ENCODE measurements around the gene HNRNPUL2.
"Not testable (repeated sequence)": the region's sequence is repeated elsewhere in the genome, so short reads cannot be mapped to it uniquely, and the experiment has no call there.

The HNRNPUL2 gene

DNA sequence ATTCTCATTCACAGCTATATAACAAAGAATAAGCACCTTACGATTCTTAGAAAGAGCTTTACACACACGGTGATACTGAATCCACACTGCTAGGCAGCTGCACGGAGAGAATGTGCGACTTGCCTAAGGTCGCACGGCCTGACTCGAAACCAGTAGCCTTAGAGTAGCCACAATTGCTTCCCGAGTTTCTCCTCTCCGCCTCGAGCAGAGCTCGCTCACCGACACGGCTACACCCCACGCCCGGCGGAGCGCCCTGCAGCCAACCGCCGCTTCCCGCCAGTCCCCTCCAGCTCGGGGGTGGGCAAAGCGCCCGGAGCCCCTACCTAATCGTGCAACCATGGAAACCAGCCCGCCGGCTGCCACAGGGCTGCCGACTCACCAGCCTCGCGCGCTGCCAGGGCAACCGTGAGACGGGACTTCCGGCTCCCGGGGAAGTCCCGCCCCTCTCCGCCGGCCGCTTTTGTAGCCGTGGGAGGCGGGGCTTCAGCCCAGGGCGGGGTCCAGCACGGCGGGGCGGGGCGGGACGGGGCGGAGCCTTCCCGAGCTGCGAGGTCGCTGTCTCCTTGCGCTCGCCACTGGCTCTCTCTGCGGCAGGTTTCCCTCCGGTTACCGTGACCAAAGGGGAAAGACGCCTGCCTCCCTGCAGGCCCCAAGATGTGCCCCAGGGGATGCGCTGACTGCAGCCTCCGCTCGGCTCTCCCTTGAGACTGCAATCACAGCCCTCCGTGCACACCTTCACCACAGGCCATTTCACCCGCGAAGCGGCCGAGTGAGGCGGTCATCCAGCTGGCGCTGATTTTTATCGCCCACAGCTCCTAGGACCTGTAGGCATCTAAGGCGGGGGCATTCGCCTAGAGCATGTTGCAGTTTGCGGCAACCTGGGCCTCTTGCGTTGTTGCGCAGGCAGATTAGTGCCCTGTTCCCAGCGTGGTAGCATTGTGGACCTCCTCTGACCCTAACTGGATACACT is 21.1 kb downstream of the HNRNPUL2 start:
- peak; percentile 95 for DNase-seq (ENCODE audit: low spot score)
- TF ChIP-seq, protein P1, sequence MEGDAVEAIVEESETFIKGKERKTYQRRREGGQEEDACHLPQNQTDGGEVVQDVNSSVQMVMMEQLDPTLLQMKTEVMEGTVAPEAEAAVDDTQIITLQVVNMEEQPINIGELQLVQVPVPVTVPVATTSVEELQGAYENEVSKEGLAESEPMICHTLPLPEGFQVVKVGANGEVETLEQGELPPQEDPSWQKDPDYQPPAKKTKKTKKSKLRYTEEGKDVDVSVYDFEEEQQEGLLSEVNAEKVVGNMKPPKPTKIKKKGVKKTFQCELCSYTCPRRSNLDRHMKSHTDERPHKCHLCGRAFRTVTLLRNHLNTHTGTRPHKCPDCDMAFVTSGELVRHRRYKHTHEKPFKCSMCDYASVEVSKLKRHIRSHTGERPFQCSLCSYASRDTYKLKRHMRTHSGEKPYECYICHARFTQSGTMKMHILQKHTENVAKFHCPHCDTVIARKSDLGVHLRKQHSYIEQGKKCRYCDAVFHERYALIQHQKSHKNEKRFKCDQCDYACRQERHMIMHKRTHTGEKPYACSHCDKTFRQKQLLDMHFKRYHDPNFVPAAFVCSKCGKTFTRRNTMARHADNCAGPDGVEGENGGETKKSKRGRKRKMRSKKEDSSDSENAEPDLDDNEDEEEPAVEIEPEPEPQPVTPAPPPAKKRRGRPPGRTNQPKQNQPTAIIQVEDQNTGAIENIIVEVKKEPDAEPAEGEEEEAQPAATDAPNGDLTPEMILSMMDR (IDR thresholded peaks at IDR 0.05; ENCODE audit: extremely low read depth, missing control alignments), result no peak

DNA sequence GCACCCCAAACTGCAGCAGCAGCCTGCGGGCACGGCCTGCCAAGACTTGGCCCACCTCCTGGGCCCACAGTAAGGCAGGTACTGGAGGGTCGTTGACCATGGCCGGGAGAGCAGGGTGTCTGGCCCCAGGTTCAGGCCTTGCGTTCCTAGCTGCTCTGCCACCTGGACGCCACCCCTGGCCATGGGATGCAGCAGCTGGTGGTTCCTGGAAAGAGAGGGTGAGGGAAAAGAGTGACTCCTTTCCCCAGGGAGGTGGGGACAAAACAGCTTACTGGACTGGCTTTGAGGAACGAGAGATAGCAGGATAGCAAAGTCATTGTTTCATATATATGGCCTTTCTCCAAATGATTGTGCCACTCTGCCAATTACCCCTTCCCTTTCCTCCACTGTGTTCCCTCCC is 21.8 kb downstream of the HNRNPUL2 start:
- DNase-seq (ENCODE audit: low spot score), result no peak
- TF ChIP-seq, protein P1 (IDR thresholded peaks at IDR 0.05; ENCODE audit: extremely low read depth, missing control alignments), result no peak

DNA sequence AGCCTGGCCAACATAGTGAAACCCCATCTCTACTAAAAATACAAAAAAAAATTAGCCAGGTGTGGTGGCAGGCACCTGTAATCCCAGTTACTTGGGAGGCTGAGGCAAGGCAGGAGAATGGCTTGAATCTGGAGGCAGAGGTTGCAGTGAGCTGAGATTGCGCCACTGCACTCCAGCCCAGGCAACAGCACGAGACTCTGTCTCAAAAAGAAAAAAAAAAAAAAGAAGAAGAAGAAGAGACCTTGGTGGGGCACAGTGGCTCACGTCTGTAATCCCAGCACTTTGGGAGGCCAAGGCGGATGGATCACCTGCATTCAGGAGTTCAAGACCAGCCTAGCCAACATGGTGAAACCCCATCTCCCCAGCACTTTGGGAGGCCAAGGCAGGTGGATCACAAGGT is 23.3 kb downstream of the HNRNPUL2 start:
- DNase-seq (ENCODE audit: low spot score), result not testable (repeated sequence)

DNA sequence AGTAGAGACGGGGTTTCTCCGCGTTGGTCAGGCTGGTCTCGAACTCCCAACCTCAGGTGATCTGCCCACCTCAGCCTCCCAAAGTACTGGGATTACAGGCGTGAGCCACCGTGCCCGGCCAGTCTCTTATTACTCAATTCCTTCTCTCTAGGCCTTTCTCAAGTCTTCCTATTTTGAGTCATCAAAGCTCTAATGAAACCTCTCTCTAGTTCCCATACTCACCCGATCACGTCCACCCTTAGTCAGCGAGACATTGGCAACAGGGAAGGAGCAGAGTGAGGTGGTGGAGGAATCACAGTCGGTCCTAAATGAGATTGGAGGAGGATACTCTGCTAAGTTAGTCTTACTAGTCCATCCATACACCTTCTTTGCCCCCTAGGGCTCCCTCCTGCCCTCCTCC is 25.0 kb downstream of the HNRNPUL2 start:
- peak; percentile 13 for DNase-seq (ENCODE audit: low spot score)
- TF ChIP-seq, protein P1 (IDR thresholded peaks at IDR 0.05; ENCODE audit: extremely low read depth, missing control alignments), result no peak

DNA sequence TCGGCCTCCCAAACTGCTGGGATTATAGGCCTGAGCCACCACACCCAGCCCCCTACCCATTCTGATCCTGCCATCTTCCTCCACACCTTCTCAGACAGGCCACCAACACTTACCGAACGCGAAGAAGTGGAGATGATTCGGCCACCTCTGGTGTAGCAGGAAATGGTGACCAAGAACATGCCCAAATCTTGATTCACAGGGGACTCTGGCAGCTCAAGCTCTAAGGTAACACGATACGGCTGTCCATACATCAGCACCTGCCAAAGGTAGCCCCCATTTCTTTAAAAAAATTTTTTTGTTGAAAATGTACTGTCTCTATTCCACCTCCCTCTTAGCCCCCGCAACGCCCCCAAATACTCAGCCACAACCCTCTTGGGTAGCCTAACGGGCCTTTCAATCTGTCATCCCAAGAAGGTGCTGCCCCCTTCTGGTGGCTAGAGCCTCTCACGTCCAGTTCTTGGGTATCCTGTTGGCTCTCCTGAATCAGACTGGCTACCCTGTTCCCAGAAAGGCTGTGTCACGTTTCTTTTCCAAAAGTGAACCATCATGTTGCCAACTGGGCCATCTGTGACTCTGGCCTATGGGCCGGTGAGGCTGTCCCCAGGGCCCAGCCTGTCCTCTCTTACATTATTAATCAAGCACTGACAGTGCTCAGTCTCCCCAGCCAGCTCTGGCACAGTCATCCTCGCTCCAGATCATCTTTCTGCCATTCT is 32.6 kb downstream of the HNRNPUL2 start:
- peak; percentile 85 for DNase-seq (ENCODE audit: low spot score)
- TF ChIP-seq, protein P1 (IDR thresholded peaks at IDR 0.05; ENCODE audit: extremely low read depth, missing control alignments), result peak; percentile 75

DNA sequence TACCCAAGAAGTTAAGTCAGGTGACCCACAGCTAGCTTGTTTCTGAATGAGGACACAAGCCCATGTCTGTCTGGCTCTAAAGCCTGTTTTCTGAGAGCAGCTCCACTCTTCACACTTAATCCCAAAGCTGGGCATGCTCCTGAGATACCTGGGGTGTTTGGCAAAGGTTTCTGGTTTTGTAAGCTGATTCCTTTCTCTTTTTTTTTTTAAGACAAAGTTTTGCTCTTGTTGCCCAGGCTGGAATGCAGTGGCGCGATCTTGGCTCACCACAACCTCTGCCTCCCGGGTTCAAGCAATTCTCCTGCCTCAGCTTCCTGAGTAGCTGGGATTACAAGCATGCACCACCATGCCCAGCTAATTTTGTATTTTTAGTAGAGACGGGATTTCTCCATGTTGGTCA is 33.6 kb downstream of the HNRNPUL2 start:
- not testable (repeated sequence) for DNase-seq (ENCODE audit: low spot score)

DNA sequence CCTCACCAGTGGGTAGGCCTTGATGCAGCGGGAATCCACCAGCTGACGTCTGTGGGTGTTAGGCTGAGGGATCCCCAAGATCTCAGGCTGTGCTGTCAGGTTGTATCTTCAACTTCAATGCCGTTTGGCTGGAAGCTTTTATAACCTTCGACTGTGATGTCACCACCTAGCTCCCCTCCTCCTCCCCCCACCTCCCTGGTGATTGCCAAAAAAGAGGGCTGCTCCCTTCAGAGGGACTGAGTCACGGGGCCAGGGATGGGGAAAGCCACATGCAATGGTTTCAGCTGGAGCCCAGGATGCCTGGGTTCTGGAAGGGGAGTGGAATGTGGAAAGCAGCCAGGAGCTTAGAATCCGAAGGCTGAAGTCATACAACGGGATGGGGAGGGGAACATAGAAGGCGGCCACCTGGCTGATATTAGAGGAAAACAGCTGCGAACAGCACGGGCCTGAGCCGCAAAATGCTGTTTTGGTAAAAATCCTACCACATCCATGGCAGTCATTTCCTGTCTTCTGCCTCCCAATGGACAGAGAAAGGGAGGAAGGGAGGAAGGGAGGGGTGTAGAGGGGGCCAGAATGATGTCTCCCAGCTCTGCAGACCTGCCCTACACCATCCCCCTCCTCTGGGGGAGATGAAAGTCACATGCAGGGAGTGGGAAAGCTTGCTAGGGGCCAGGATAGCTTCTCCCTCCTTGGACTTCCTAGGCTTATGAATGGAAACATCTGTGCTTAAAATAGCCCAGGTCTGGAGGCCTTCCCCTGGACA is 37.7 kb downstream of the HNRNPUL2 start, which contains the start of gene LRRN4CL:
Gene LRRN4CL, minus strand, starts transcription at position 110 of the 763 bp plus-strand sequence. CDS start 1,022 bp downstream, outside the sequence.
- DNase-seq (ENCODE audit: low spot score), result peak; percentile 18
- TF ChIP-seq, protein P1 (IDR thresholded peaks at IDR 0.05; ENCODE audit: extremely low read depth, missing control alignments), result no peak

DNA sequence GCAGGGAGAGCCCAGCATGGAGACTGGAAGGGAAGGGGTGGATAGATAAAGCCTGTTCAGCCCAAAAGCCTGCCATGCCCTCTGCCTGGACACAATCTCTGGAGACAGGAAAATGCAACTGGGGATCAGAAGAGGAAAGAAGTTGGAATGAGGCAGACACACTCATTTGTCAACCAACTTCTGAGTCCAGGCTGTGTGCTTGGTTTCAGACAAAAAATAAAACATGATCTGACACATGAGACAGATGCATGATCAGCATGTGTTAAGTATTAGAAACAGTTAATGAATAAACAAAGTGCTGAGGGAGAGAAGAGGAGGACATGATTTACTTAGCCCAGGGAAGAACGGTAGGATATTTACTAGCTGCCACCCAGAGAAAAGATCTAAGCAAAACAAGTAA is 38.8 kb downstream of the HNRNPUL2 start:
- TF ChIP-seq, protein P1 (IDR thresholded peaks at IDR 0.05; ENCODE audit: extremely low read depth, missing control alignments), result no peak
- DNase-seq (ENCODE audit: low spot score), result no peak

All from GM20000 (cell line).